ENCODE results near the gene MAP3K12.
A peak's percentile ranks its signal among the peaks of the same experiment; 100 is the strongest.

DNA sequence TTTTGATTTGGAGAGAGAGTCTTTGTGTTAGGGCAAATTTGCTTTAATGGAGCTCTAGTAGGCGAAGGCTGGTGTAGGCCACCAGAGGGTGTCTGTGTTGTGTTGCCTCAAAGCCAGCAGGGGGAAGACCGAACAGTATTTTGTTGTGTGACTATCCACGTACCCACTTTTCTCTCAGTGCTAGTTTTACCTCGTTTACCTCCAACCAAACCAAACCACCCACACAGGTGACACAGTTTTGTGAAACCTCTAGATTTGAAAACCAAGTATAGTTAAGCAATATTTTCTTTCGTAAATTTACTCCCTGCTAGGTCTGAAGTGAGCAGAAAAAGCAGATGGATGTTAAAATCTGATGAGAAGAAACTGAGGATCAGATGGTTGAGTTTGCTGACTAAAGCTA is 44.3 kb upstream of the MAP3K12 start:
- no peak for TF ChIP-seq EZH2 (IDR thresholded peaks at IDR 0.05; ENCODE audit: low read length, unreplicated experiment)
- TF ChIP-seq, protein P1, sequence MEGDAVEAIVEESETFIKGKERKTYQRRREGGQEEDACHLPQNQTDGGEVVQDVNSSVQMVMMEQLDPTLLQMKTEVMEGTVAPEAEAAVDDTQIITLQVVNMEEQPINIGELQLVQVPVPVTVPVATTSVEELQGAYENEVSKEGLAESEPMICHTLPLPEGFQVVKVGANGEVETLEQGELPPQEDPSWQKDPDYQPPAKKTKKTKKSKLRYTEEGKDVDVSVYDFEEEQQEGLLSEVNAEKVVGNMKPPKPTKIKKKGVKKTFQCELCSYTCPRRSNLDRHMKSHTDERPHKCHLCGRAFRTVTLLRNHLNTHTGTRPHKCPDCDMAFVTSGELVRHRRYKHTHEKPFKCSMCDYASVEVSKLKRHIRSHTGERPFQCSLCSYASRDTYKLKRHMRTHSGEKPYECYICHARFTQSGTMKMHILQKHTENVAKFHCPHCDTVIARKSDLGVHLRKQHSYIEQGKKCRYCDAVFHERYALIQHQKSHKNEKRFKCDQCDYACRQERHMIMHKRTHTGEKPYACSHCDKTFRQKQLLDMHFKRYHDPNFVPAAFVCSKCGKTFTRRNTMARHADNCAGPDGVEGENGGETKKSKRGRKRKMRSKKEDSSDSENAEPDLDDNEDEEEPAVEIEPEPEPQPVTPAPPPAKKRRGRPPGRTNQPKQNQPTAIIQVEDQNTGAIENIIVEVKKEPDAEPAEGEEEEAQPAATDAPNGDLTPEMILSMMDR (conservative IDR thresholded peaks at IDR 0.05; ENCODE audit: low read depth, low read length) = peak; percentile 94

Data from PC-3 (cell line).